ENCODE data around the gene HDAC5. TPM values are rescaled to one million over a fixed set of nuclear protein-coding genes. Genes with fewer than 3 reads are reported as not detected.

HDAC5 gene
- total and polyA plus RNA-seq, 7 donors: 15.3 to 87.5 (median 58.2) TPM

- DNase-seq: no peak
- TF ChIP-seq EP300 (IDR thresholded peaks at IDR 0.05): no peak
- no peak for TF ChIP-seq CTCF (IDR thresholded peaks at IDR 0.05)
- no peak for TF ChIP-seq POLR2A (IDR thresholded peaks at IDR 0.05)
- TF ChIP-seq POLR2AphosphoS5 (IDR thresholded peaks at IDR 0.05): no peak
- Histone ChIP-seq H3K27me3 (no peaks in the 10 kb centered on the region), H3K9me3 (no peaks in the 10 kb centered on the region), H3K4me3 (no peak overlapping the region), H3K36me3 (peaks cover 28 to 88% (median 56%) of the 10 kb centered on the region in 4 donors), H3K27ac (no peak overlapping the region), H3K4me1 (peaks cover 0 to 19% (median 15%) of the 10 kb centered on the region in 4 donors)
- intact Hi-C loops (cut with DNase I): loop anchor here (5.0 kb wide), 1 partner anchor 839 kb away; no protein-coding TSS in a partner anchor
- 84 to 86% methylated on average over 12 of the region's 12 CpGs for WGBS, 2 donors
Observed at GRCh38 chr17:44083250-44083849, 40.1 kb downstream of the HDAC5 start.

DNA sequence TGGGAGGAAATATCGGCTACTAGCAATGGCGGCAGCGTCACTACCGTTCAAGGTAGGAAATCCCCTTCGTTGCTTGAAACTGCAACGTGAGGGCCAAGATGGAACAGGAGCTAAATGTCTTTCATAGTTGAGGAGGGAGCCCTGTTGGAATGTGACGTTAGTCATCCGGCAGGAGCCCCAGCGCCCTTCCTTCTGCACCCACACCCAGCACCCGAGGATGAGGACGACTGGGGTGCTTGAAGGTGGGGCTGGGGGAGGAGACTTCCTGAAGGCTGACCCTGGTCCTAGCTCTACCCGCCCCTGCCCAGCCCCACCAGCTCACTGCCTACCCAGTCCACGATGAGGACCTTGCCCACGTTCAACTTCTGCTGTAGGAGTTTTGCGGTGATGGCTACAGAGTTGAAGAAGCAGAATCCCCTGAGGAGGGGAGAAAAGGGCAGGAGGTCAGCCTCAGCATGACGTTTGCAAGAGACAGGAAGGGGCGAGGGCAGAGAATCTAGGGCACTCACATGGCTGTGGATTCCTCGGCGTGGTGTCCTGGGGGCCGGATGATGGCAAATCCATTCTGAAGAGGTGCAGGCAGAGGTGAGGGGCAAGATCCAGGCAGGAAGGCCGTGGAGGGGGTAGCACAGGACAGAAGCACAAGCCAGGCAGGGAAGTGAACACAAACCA lies 41.0 kb downstream of the HDAC5 start:
- Histone ChIP-seq H3K36me3 (peaks cover 31 to 90% (median 60%) of the 10 kb centered on the region in 4 donors), H3K27me3 (no peaks in the 10 kb centered on the region), H3K9me3 (no peaks in the 10 kb centered on the region), H3K4me1 (peaks cover 0 to 16% (median 13%) of the 10 kb centered on the region in 4 donors), H3K27ac (no peak overlapping the region), H3K4me3 (no peak overlapping the region)
- intact Hi-C loops (cut with DNase I): loop anchor here (5.0 kb wide), 1 partner anchor 840 kb away; no protein-coding TSS in a partner anchor
- 88 to 90% methylated on average over 21 of the region's 21 CpGs for WGBS, 2 donors
- DNase-seq: no peak
- no peak for TF ChIP-seq POLR2A (IDR thresholded peaks at IDR 0.05)
- no peak for TF ChIP-seq CTCF (IDR thresholded peaks at IDR 0.05)
- no peak for TF ChIP-seq EP300 (IDR thresholded peaks at IDR 0.05)
- TF ChIP-seq POLR2AphosphoS5 (IDR thresholded peaks at IDR 0.05): no peak

- Histone ChIP-seq H3K4me1 (peaks cover 0 to 9% (median 6%) of the 10 kb centered on the region in 4 donors), H3K36me3 (peaks cover 31 to 97% (median 66%) of the 10 kb centered on the region in 4 donors), H3K27ac (no peak overlapping the region), H3K27me3 (no peaks in the 10 kb centered on the region), H3K9me3 (no peaks in the 10 kb centered on the region), H3K4me3 (no peak overlapping the region)
- intact Hi-C loops (cut with DNase I): loop anchor here (5.0 kb wide), 1 partner anchor 841 kb away; no protein-coding TSS in a partner anchor
- WGBS, 2 donors: 95 to 97% methylated on average over 3 of the region's 3 CpGs
- no peak for TF ChIP-seq POLR2A (IDR thresholded peaks at IDR 0.05)
- TF ChIP-seq CTCF (IDR thresholded peaks at IDR 0.05): no peak
- TF ChIP-seq EP300 (IDR thresholded peaks at IDR 0.05): no peak
- TF ChIP-seq POLR2AphosphoS5 (IDR thresholded peaks at IDR 0.05): no peak
- DNase-seq: no peak
Observed at GRCh38 chr17:44081681-44082080, 41.8 kb downstream of the HDAC5 start.

- no peak for TF ChIP-seq CTCF (IDR thresholded peaks at IDR 0.05)
- intact Hi-C loops (cut with DNase I): loop anchor here (5.0 kb wide), 1 partner anchor 842 kb away; no protein-coding TSS in a partner anchor
- Histone ChIP-seq H3K27ac (no peak overlapping the region), H3K36me3 (peaks cover 30 to 98% (median 80%) of the 10 kb centered on the region in 4 donors), H3K27me3 (no peaks in the 10 kb centered on the region), H3K4me1 (no peaks in the 10 kb centered on the region), H3K4me3 (no peak overlapping the region), H3K9me3 (no peaks in the 10 kb centered on the region)
- DNase-seq: no peak
- WGBS, 2 donors: 88 to 89% methylated on average over 18 of the region's 18 CpGs
Observed at GRCh38 chr17:44079877-44080821, 43.3 kb downstream of the HDAC5 start.
